AG10803 (cell line): ENCODE data around the gene PHLDA1.

Source experiments
- DNase-seq: peaks from one replicate; pipeline ENCODE4 v3.0.0; 2010; ENCODE audit warnings: low read depth
- H3K4me3 ChIP-seq: 2 replicates; pipeline ENCODE4 v1.5.1; 2011; ENCODE audit warnings: mild to moderate bottlenecking, low read length, control low read depth
- CTCF ChIP-seq: conservative IDR thresholded peaks from 2 replicates; pipeline ENCODE4 v1.5.1; 2011; ENCODE audit warnings: mild to moderate bottlenecking, low read length, control low read depth, inconsistent platforms

Gene PHLDA1

GRCh38 chr12:76073561-76073960 lies 42.0 kb upstream of the PHLDA1 start:
- DNase-seq, result no peak
- no peak overlapping the region for H3K4me3 ChIP-seq
- TF ChIP-seq CTCF, result no peak

GRCh38 chr12:76072568-76072967 lies 41.0 kb upstream of the PHLDA1 start:
- DNase-seq, result no peak
- TF ChIP-seq CTCF, result no peak
- H3K4me3 ChIP-seq, result no peak overlapping the region

GRCh38 chr12:76069339-76069738 lies 37.8 kb upstream of the PHLDA1 start:
- no peak for TF ChIP-seq CTCF
- no peak for DNase-seq

GRCh38 chr12:76065917-76066316 lies 34.3 kb upstream of the PHLDA1 start:
- no peak overlapping the region for H3K4me3 ChIP-seq
- TF ChIP-seq CTCF, result no peak
- DNase-seq, result no peak

More at GRCh38 chr12:76069339-76069738, 37.8 kb upstream of the PHLDA1 start:
- no peak overlapping the region for H3K4me3 ChIP-seq

GRCh38 chr12:76064904-76065303 lies 33.3 kb upstream of the PHLDA1 start:
- TF ChIP-seq CTCF, result no peak
- DNase-seq, result no peak
- no peak overlapping the region for H3K4me3 ChIP-seq

GRCh38 chr12:76060111-76060510 lies 28.5 kb upstream of the PHLDA1 start:
- DNase-seq, result no peak
- H3K4me3 ChIP-seq, result no peak overlapping the region
- no peak for TF ChIP-seq CTCF

GRCh38 chr12:76057326-76057725 lies 25.8 kb upstream of the PHLDA1 start:
- DNase-seq, result no peak
- H3K4me3 ChIP-seq, result no peak overlapping the region
- TF ChIP-seq CTCF, result no peak
